ENCODE measurements around the gene CDC42BPG.

GRCh38 chr11:64845129-64845775 is 799 bp upstream of the CDC42BPG start:
- TF ChIP-seq EZH2phosphoT487 (IDR thresholded peaks at IDR 0.05; ENCODE audit: insufficient read depth, low read depth) (no peak), EZH2 (IDR thresholded peaks at IDR 0.05; ENCODE audit: insufficient read depth, poor library complexity, severe bottlenecking) (no peak)

Measured in GM23248 (cell line).